Measurements from ENCODE around the gene SORCS2.

The SORCS2 gene

DNA sequence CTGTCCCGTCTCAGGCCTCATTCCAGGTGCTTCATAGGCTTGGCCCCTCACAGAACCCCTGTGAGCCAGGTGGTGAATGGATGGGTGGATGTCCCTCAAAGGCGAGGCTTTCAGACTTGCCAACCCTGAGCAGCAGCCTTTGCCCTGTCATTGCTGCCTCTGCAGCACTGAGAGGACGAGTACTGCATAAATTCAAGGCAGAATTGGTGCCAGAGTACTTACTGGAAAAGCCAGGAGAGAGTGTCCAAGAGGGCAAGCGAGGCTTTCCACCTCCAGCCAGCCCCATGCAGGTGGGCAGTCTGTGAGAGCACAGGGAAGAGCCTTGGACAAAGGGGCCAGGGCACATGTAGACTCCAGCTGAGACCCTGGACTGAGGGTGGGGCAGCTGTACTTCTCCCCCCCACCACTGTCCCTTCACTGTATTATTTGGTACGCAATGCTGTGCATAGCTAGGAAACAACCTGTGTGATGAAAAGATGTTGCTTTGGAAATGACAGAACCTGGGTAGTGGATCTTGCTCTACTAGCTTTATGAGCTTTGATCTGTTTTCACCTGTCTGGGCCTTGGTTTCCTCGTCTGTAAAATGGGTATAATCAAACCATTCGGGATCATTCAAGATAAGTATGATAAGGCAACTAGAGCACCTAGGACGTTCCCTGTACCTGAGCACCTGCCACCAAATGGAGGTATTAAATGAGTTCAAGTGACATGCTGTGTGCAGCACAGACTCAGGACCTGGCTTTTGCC, 467.3 kb downstream of the SORCS2 start:
- CTCF ChIA-PET = no interaction called here
- POLR2A ChIA-PET = no interaction called here
- DNase-seq = no peak
- peaks cover 0 to 28% (median 25%) of the 10 kb centered on the region in 4 experiments for H3K4me1 ChIP-seq (ENCODE audit: control extremely low read depth in 1 of 4, control insufficient read depth in 4 of 4, insufficient read depth in 4 of 4, low read length in 3 of 4)
- no peaks in the 10 kb centered on the region for H3K36me3 ChIP-seq (ENCODE audit: control insufficient read depth in 4 of 4, insufficient read depth in 4 of 4, low read length in 3 of 4)
- H3K27me3 ChIP-seq (replicated peaks in 2 of 5; ENCODE audit: control insufficient read depth in 4 of 5, insufficient read depth in 5 of 5, low read length in 4 of 5) = peaks cover 0 to 3% (median 0%) of the 10 kb centered on the region in 5 experiments
- H3K9me3 ChIP-seq (ENCODE audit: control extremely low read depth in 1 of 5, control insufficient read depth in 4 of 5, insufficient read depth in 2 of 5, low read depth in 1 of 5, low read length in 4 of 5) = no peaks in the 10 kb centered on the region
- H3K4me3 ChIP-seq (ENCODE audit: control insufficient read depth in 1 of 7, extremely low read depth in 1 of 7, insufficient read depth in 4 of 7, low read depth in 2 of 7, low read length in 6 of 7) = no peak overlapping the region
- no peak overlapping the region for H3K27ac ChIP-seq (ENCODE audit: insufficient read depth in 1 of 2, low read depth in 1 of 2, low read length in 2 of 2, poor library complexity in 1 of 2, severe bottlenecking in 2 of 2)
- WGBS (ENCODE audit: insufficient coverage) = 96% methylated on average over 6 of the region's 8 CpGs

DNA sequence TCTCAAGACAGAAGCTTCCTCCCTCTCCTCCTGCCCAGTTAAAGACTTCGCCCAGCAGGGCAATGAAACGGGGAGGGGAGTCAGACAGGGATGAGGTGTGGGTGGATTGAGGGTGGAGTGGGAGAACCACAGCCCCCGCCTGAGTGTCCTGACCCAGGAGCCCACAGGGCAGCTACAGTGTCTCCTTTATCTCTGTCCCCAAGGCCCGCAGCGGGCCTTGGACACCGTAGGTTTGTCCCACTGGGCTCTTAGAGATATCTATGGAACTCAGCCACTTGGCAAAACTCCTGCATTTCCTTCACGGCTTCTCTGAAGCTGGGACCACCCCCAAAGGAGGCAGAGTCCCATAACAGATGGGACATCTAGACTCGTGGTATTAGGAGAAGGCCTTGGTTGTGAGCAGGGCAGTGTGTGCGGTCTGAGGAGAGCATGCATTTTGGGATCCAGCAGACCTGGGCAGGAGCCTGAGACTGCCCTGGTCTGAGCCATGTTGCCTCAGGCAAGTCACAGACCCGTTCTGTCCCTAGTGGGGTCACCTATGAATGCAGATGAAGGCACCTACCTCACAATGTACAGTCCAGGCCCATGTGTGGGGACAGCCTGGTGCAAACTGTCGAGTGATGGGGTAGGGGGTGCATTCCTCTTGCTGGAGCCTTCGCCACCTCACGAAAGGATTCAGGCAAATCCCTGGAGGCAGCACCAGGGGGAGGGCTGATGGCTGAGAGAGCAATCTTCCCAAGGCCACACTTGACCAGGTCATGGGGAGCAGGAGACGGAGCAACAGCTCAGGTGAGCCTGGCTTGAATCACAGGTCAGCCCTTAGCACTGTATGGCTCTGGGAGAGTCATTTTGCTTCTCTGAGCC, 468.1 kb downstream of the SORCS2 start:
- ChIA-PET POLR2A (no interaction called here), CTCF (interaction anchor here (1.0 kb wide), 1 partner anchor 8 kb away, joined by 3 read pairs; no protein-coding TSS in a partner anchor)
- DNase-seq = no peak
- Histone ChIP-seq H3K36me3 (ENCODE audit: control insufficient read depth in 4 of 4, insufficient read depth in 4 of 4, low read length in 3 of 4) (no peaks in the 10 kb centered on the region), H3K4me3 (ENCODE audit: control insufficient read depth in 1 of 7, extremely low read depth in 1 of 7, insufficient read depth in 4 of 7, low read depth in 2 of 7, low read length in 6 of 7) (no peak overlapping the region), H3K4me1 (ENCODE audit: control extremely low read depth in 1 of 4, control insufficient read depth in 4 of 4, insufficient read depth in 4 of 4, low read length in 3 of 4) (peaks cover 0 to 20% (median 17%) of the 10 kb centered on the region in 4 experiments), H3K9me3 (ENCODE audit: control extremely low read depth in 1 of 5, control insufficient read depth in 4 of 5, insufficient read depth in 2 of 5, low read depth in 1 of 5, low read length in 4 of 5) (no peaks in the 10 kb centered on the region), H3K27ac (ENCODE audit: insufficient read depth in 1 of 2, low read depth in 1 of 2, low read length in 2 of 2, poor library complexity in 1 of 2, severe bottlenecking in 2 of 2) (no peak overlapping the region), H3K27me3 (replicated peaks in 2 of 5; ENCODE audit: control insufficient read depth in 4 of 5, insufficient read depth in 5 of 5, low read length in 4 of 5) (peaks cover 0 to 5% (median 0%) of the 10 kb centered on the region in 5 experiments)
- WGBS (ENCODE audit: insufficient coverage) = 94% methylated on average over 14 of the region's 14 CpGs

DNA sequence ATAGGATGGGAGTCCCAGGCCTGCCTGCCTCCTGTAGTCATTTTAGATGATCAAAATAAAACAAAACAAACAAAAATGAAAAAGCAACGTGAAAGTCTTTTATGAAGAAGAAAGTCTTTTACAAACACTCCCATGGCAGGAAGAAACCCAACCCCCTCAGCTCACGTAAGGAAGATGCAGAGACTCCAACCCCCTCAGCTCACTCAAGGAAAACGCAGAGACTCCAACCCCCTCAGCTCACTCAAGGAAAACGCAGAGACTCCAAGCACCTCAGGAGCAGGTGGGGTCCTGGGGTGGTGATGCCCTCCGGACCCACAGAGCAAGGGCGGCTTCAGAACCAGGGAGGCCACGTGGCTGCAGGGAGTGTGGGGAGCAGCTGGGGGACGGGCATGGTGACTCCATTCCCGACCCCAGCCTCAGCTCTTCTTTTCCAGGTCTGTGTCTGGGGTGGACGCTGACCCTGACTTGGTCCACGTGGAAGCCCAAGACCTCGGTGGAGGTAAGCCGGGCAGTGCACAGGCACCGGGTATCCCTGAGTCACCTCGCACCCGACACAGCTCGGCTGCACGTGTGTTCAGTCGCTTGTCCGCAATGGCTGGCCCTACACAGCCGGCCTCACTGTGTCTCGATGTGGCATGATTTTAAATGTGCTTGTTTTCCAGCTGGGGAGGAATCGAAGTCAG, 468.9 kb downstream of the SORCS2 start:
- Histone ChIP-seq H3K4me3 (ENCODE audit: control insufficient read depth in 1 of 7, extremely low read depth in 1 of 7, insufficient read depth in 4 of 7, low read depth in 2 of 7, low read length in 6 of 7) (no peak overlapping the region), H3K27ac (ENCODE audit: insufficient read depth in 1 of 2, low read depth in 1 of 2, low read length in 2 of 2, poor library complexity in 1 of 2, severe bottlenecking in 2 of 2) (no peak overlapping the region), H3K36me3 (ENCODE audit: control insufficient read depth in 4 of 4, insufficient read depth in 4 of 4, low read length in 3 of 4) (no peaks in the 10 kb centered on the region), H3K4me1 (ENCODE audit: control extremely low read depth in 1 of 4, control insufficient read depth in 4 of 4, insufficient read depth in 4 of 4, low read length in 3 of 4) (peaks cover 0 to 12% (median 9%) of the 10 kb centered on the region in 4 experiments), H3K9me3 (ENCODE audit: control extremely low read depth in 1 of 5, control insufficient read depth in 4 of 5, insufficient read depth in 2 of 5, low read depth in 1 of 5, low read length in 4 of 5) (no peaks in the 10 kb centered on the region), H3K27me3 (replicated peaks in 2 of 5; ENCODE audit: control insufficient read depth in 4 of 5, insufficient read depth in 5 of 5, low read length in 4 of 5) (peaks cover 0 to 5% (median 0%) of the 10 kb centered on the region in 5 experiments)
- WGBS (ENCODE audit: insufficient coverage) = 95% methylated on average over 19 of the region's 23 CpGs
- DNase-seq = no peak
- ChIA-PET CTCF (interaction anchor here (1.0 kb wide), 1 partner anchor 9 kb away, joined by 3 read pairs; no protein-coding TSS in a partner anchor), POLR2A (no interaction called here)

DNA sequence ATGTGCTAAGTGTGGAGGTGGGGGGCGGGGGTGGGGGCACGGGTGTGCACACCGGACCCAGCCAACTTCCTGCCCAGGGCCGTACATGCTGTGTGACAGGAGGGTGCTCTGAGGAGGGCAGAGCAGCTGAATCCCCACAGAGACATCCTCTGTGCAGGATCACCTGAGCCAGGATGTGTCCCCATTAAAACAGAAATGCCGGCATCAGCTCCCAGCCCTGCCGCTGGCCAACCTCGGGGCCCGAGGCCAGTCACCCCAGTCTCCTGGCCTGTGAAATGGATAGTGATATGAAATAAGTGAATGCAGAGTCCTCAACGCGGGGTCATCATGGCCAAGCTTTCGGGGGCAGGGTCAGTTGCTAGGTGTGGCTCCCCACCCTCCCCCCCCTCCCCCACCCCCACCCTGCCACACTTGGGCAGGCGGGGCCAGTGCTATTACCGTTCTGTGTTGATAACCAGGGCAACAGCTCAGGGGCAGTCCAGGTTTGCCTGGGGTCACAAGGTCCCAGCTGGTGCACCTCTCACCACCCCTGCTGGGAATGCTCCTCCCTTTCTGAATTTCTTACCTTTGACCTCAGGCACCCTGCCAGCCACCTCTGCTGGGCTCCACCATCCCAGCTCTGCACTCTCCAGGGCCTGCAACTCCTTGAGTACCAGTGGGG, 469.6 kb downstream of the SORCS2 start:
- Histone ChIP-seq H3K9me3 (ENCODE audit: control extremely low read depth in 1 of 5, control insufficient read depth in 4 of 5, insufficient read depth in 2 of 5, low read depth in 1 of 5, low read length in 4 of 5) (no peaks in the 10 kb centered on the region), H3K27me3 (replicated peaks in 2 of 5; ENCODE audit: control insufficient read depth in 4 of 5, insufficient read depth in 5 of 5, low read length in 4 of 5) (peaks cover 0 to 5% (median 3%) of the 10 kb centered on the region in 5 experiments), H3K36me3 (ENCODE audit: control insufficient read depth in 4 of 4, insufficient read depth in 4 of 4, low read length in 3 of 4) (no peaks in the 10 kb centered on the region), H3K4me1 (ENCODE audit: control extremely low read depth in 1 of 4, control insufficient read depth in 4 of 4, insufficient read depth in 4 of 4, low read length in 3 of 4) (peaks cover 0 to 4% (median 2%) of the 10 kb centered on the region in 4 experiments), H3K4me3 (ENCODE audit: control insufficient read depth in 1 of 7, extremely low read depth in 1 of 7, insufficient read depth in 4 of 7, low read depth in 2 of 7, low read length in 6 of 7) (no peak overlapping the region), H3K27ac (ENCODE audit: insufficient read depth in 1 of 2, low read depth in 1 of 2, low read length in 2 of 2, poor library complexity in 1 of 2, severe bottlenecking in 2 of 2) (no peak overlapping the region)
- POLR2A ChIA-PET = no interaction called here
- 34% methylated on average over 5 of the region's 13 CpGs for WGBS (ENCODE audit: insufficient coverage)
- DNase-seq = no peak
- CTCF ChIA-PET = no interaction called here

DNA sequence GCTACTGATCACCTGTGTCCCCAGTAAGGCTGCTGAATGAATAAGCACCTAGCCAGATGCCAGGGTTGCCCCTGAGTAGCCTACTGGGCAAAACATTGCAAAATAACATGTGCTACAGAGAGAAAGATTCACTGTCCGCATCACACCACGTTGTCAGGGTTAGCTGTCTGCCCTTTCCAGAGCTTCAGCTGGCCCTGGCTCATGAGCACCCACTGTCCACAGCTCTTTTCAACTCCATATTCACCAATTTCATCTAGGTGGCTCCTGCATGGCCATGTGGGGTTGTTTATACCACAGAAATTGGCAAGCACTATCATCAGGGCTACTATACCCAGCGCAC, 470.1 kb downstream of the SORCS2 start:
- DNase-seq = no peak
- Histone ChIP-seq H3K36me3 (ENCODE audit: control insufficient read depth in 4 of 4, insufficient read depth in 4 of 4, low read length in 3 of 4) (no peaks in the 10 kb centered on the region), H3K4me3 (ENCODE audit: control insufficient read depth in 1 of 7, extremely low read depth in 1 of 7, insufficient read depth in 4 of 7, low read depth in 2 of 7, low read length in 6 of 7) (no peak overlapping the region), H3K9me3 (ENCODE audit: control extremely low read depth in 1 of 5, control insufficient read depth in 4 of 5, insufficient read depth in 2 of 5, low read depth in 1 of 5, low read length in 4 of 5) (no peaks in the 10 kb centered on the region), H3K27me3 (replicated peaks in 2 of 5; ENCODE audit: control insufficient read depth in 4 of 5, insufficient read depth in 5 of 5, low read length in 4 of 5) (peaks cover 0 to 5% (median 3%) of the 10 kb centered on the region in 5 experiments), H3K27ac (ENCODE audit: insufficient read depth in 1 of 2, low read depth in 1 of 2, low read length in 2 of 2, poor library complexity in 1 of 2, severe bottlenecking in 2 of 2) (no peak overlapping the region), H3K4me1 (ENCODE audit: control extremely low read depth in 1 of 4, control insufficient read depth in 4 of 4, insufficient read depth in 4 of 4, low read length in 3 of 4) (peaks cover 0 to 4% (median 2%) of the 10 kb centered on the region in 4 experiments)
- ChIA-PET POLR2A (no interaction called here), CTCF (no interaction called here)
- WGBS (ENCODE audit: insufficient coverage) = 100% methylated on average over 2 of the region's 3 CpGs

DNA sequence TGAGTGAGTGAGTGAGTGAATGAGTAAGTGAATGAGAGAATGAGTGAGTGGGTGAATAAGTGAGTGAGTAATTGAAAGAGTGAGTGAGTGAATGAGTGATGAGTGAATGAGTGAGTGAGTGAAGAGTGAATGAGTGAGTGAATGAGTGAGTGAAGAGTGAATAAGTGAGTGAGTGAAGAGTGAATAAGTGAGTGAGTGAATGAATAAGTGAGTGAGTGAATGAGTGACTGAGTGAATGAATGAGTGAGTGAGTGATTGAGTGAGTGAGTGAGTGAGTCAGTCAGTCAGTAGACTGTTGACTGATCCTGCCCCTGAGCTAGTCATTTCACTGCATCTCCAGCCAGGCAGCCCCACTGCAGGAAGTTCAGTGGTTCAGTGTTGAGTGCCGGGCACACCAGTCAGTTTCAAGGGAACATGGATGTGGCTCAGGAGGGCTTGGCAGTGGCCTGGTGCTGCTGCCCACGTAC, 470.8 kb downstream of the SORCS2 start:
- DNase-seq = peak in 1 of 3 donors; percentile 25
- WGBS (ENCODE audit: insufficient coverage) = 36% methylated on average over 2 of the region's 2 CpGs
- peaks cover 0 to 5% (median 3%) of the 10 kb centered on the region in 5 experiments for H3K27me3 ChIP-seq (replicated peaks in 2 of 5; ENCODE audit: control insufficient read depth in 4 of 5, insufficient read depth in 5 of 5, low read length in 4 of 5)
- POLR2A ChIA-PET = interaction anchor here (0.7 kb wide), 1 partner anchor 16 kb away, joined by 3 read pairs; no protein-coding TSS in a partner anchor
- peaks cover 0 to 4% (median 2%) of the 10 kb centered on the region in 4 experiments for H3K4me1 ChIP-seq (ENCODE audit: control extremely low read depth in 1 of 4, control insufficient read depth in 4 of 4, insufficient read depth in 4 of 4, low read length in 3 of 4)
- H3K27ac ChIP-seq (ENCODE audit: insufficient read depth in 1 of 2, low read depth in 1 of 2, low read length in 2 of 2, poor library complexity in 1 of 2, severe bottlenecking in 2 of 2) = no peak overlapping the region
- H3K9me3 ChIP-seq (ENCODE audit: control extremely low read depth in 1 of 5, control insufficient read depth in 4 of 5, insufficient read depth in 2 of 5, low read depth in 1 of 5, low read length in 4 of 5) = no peaks in the 10 kb centered on the region
- H3K36me3 ChIP-seq (ENCODE audit: control insufficient read depth in 4 of 4, insufficient read depth in 4 of 4, low read length in 3 of 4) = no peaks in the 10 kb centered on the region
- no peak overlapping the region for H3K4me3 ChIP-seq (ENCODE audit: control insufficient read depth in 1 of 7, extremely low read depth in 1 of 7, insufficient read depth in 4 of 7, low read depth in 2 of 7, low read length in 6 of 7)
- CTCF ChIA-PET = interaction anchor here (1.4 kb wide), 1 partner anchor 57 kb away, joined by 4 read pairs; no protein-coding TSS in a partner anchor

Data from common myeloid progenitor, CD34-positive (primary cell).